ENCODE data around the gene FREM1.

Gene FREM1

DNA sequence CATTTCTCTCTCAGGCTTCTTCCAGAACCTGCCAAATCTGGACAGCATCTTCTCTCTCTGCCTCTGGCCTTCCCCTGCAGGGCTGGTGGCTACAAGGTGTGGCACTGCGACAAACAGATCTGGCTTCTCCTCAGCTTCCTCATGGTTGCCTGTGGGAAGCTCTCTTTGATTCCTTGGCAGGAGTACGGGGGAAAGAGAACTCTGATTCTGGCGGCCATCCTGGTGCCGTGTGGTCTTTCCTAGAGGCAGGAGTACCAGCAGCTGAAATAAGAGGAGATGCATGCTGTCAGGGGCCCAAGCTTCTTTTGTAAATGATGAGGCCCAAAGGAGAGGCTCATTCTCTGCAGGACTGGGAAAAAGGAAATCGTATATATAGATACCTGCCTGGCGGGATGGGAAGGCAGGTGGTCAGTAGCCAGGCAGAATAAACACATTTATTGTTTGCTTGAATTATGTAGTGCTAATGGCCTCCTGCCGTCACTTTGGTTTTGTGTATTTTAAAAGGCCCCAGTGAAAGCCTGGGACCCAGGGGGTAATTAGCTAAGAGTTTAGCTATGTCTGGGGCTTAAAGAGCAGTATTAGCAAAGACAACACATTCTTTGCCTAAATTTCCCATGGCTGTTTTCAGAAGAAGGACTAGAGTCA, 187.7 kb downstream of the FREM1 start, which contains the start of gene CER1:
Gene CER1 (minus strand): TSS at position 343 of the 645 bp plus-strand sequence. CDS start 61 bp downstream, at position 282.
- DNase-seq (ENCODE audit: low spot score) = no peak
- TF ChIP-seq, protein P1, sequence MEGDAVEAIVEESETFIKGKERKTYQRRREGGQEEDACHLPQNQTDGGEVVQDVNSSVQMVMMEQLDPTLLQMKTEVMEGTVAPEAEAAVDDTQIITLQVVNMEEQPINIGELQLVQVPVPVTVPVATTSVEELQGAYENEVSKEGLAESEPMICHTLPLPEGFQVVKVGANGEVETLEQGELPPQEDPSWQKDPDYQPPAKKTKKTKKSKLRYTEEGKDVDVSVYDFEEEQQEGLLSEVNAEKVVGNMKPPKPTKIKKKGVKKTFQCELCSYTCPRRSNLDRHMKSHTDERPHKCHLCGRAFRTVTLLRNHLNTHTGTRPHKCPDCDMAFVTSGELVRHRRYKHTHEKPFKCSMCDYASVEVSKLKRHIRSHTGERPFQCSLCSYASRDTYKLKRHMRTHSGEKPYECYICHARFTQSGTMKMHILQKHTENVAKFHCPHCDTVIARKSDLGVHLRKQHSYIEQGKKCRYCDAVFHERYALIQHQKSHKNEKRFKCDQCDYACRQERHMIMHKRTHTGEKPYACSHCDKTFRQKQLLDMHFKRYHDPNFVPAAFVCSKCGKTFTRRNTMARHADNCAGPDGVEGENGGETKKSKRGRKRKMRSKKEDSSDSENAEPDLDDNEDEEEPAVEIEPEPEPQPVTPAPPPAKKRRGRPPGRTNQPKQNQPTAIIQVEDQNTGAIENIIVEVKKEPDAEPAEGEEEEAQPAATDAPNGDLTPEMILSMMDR (IDR thresholded peaks at IDR 0.05) = no peak
- Histone ChIP-seq H3K27ac (no peak within 1 kb of the TSS), H3K4me3 (no peak within 1 kb of the TSS)

- Histone ChIP-seq H3K4me3 (no peak overlapping the region), H3K27ac (no peak overlapping the region)
- TF ChIP-seq, protein P1 (IDR thresholded peaks at IDR 0.05) = no peak
- no peak for DNase-seq (ENCODE audit: low spot score)
Measured at GRCh38 chr9:14719231-14719923, 190.9 kb downstream of the FREM1 start.

DNA sequence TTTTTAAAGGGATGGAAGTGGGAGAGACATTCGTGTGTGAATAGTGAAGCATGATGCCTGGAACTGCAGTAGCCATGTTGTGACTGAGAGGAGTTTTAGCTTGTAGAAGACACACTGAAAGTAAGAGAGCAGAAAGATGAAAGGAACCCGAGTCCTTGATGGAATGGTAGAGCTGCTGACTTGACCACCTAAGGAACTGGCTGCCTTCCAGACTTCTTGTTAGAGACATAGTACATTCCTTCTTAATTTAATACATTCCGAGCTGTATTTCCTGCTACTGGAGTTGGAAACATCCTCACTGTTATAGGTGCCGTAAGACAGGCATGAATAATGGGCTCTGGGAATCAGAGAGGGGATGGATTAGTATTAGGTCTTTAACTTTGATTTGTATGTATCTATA, 195.1 kb downstream of the FREM1 start:
- H3K4me3 ChIP-seq = no peak overlapping the region
- TF ChIP-seq, protein P1 (IDR thresholded peaks at IDR 0.05) = no peak
- no peak for DNase-seq (ENCODE audit: low spot score)
- no peak overlapping the region for H3K27ac ChIP-seq

- Histone ChIP-seq H3K27ac (no peak overlapping the region), H3K4me3 (no peak overlapping the region)
- DNase-seq (ENCODE audit: low spot score) = no peak
- TF ChIP-seq, protein P1 (IDR thresholded peaks at IDR 0.05) = no peak
Measured at GRCh38 chr9:14713187-14713767, 197.0 kb downstream of the FREM1 start.

- TF ChIP-seq, protein P1 (IDR thresholded peaks at IDR 0.05) = no peak
- Histone ChIP-seq H3K27ac (no peak overlapping the region), H3K4me3 (no peak overlapping the region)
- no peak for DNase-seq (ENCODE audit: low spot score)
Measured at GRCh38 chr9:14710804-14711203, 199.4 kb downstream of the FREM1 start.

DNA sequence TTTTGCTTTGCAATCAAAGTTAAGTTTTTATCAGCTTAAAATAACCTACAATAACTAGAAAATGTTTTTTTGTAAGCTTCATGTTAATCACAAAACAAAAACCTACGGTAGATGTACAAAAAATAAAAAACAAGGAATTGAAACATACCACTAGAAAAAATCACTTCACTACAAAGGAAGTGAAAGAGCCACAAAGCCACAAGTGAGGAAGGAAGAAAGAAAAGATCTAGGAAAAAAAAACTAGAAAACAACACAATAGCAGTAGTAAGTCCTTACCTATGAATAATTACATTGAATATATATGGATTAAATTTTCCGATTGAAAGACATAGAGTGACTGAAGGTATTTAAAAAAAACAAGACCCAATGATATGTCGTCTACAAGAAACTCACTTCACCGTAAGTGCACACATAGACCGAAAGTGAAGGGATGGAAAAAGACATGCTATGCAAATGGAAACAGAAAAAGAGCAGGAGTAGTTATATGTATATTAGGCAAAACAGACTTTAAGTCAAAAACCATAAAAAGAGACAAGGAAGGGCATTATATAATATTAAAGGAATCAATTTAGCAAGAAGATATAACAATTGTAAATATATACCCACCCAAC, 203.6 kb downstream of the FREM1 start:
- H3K27ac ChIP-seq = no peak overlapping the region
- no peak overlapping the region for H3K4me3 ChIP-seq
- no peak for DNase-seq (ENCODE audit: low spot score)
- TF ChIP-seq, protein P1 (IDR thresholded peaks at IDR 0.05) = no peak

Measured in coronary artery (tissue), 2 donors.